Pancreas (tissue), 10 donors: ENCODE results near the gene ARTN. TPM values are rescaled to one million over a fixed set of nuclear protein-coding genes. Genes with fewer than 3 reads are reported as not detected.

Experiments used
- ATAC-seq, 4 donors: fragments of 200-7000 bp; cut with Tn5 transposase; one replicate each; pipeline versions ENCODE4 v1.8.0 to v1.9.1; 2020; ENCODE audit warnings: mild to moderate bottlenecking in 4 of 4, moderate library complexity in 4 of 4
- DNase-seq, 6 donors: peaks; one replicate each; pipeline ENCODE4 v3.0.0-alpha.2; 2020
- FAIRE-seq: peaks from 2 replicates; lab custom pipeline; 2012; peaks lifted over from hg19 to GRCh38; lab: Jason Lieb, UNC
- H3K27ac ChIP-seq, 4 donors: fragments of 200-600 bp; sonication (generic); 1 replicate in 3 of 4; 2 replicates in 1 of 4; pipeline versions ENCODE4 v1.5.0 to v1.8.0; 2020
- H3K27me3 ChIP-seq, 4 donors: fragments of 200-600 bp; one replicate each; pipeline ENCODE4 v1.8.0; 2021
- H3K36me3 ChIP-seq, 3 donors: fragments of 200-600 bp; sonication (generic) in 1 of 3; one replicate each; pipeline versions ENCODE4 v1.5.0 to v1.8.0; 2020 to 2021
- H3K4me1 ChIP-seq, 3 donors: fragments of 200-600 bp; one replicate each; pipeline ENCODE4 v1.8.0; 2021
- H3K4me3 ChIP-seq, 4 donors: fragments of 200-600 bp; sonication (generic) in 2 of 4; one replicate each; pipeline versions ENCODE4 v1.5.0 to v1.8.0; 2020 to 2021
- H3K9me3 ChIP-seq, 4 donors: fragments of 200-600 bp; one replicate each; pipeline ENCODE4 v1.8.0; 2021
- WGBS, 2 donors: extraction: QIAGEN DNeasy Blood & Tissue Kit; methylation state at CpG; one replicate each; pipeline ENCODE4 v1.1.7; 2013; 5-methylcytosine and 5-hydroxymethylcytosine counted together
- intact Hi-C, 3 donors: fragments of 100-400 bp; cut with DNase I; formaldehyde crosslinking; loops; one replicate each; pipeline versions ENCODE4 v1.11.1 to v1.14.2; 2022
- polyA plus RNA-seq, 2 donors: library from polyadenylated mRNA; stranded (reverse); fragments of 200-250 nt; gene quantifications; one replicate each; pipeline ENCODE4 v1.2.3, GENCODE V29; 2013
- total RNA-seq, 6 donors: library from RNA; stranded (reverse); fragmentation: NEBNext Ultra II Directional in 4 of 6; extraction: Animal tissue kit (Norgen Biotek cat#: 25700) in 4 of 6; gene quantifications; one replicate each; pipeline versions ENCODE4 v1.2.1 to v1.2.4, GENCODE V29; 2021 to 2023
- TF ChIP-seq, protein P1 (sequence below), 4 donors: fragments of 200-600 bp; sonication (generic) in 3 of 4; IDR thresholded peaks; one replicate each; pipeline versions ENCODE4 v1.5.0 to v1.8.0; 2021; ENCODE audit warnings: antibody characterized with exemption in 4 of 4
- donor health status: healthy with polysubstance abuse.
- donor health status: DM: no; HTN: no; CAD: no; lungs with moderate emphysema.
- donor health status: DM: no; HTN: no; CAD: no.
- donor health status: control.
- donor health status: control.
- donor health status: Bipolar disorder and iron deficiency.
- donor health status: DM: yes; HTN: yes; CAD: no.
- donor health status: DM: no; HTN: no; CAD: no.
- donor health status: DM: no; HTN: no; CAD: no.
- donor health status: DM: yes; HTN: yes; CAD: no.

Gene ARTN
- total and polyA plus RNA-seq, 8 donors = 0.87 to 3.2 (median 1.2) TPM

DNA sequence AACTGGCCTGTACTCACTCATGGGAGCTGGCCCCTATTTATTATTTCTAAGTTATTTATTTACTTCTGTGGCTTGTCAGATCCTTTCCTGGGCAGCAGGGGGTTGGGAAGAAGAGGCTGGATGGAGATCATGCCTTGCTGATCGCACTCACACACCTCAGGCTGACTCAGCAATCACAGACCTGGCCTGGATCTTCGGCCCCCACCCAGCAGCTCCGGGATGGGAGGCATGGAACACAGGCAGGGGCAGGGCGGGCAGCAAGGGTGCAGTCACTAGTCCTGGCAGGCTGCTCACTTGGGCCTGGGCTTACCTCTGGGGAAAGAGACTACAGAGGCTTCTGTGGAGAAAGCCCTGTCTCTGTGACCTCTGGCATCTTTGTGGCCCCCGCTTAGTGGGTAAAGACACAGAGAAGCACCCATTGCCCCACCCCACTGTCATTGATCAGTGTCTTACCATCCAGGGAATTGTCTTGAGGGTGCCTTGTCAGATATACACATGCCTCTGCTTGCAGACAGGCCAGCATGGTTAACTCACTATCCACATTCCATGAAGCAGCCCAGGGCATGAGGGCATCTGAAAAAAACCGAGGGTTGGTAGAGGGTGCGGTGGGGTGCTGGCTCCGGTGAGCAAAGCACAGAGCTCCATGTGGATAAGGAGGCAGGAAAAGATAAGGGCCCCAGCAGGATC lies 3.7 kb downstream of the ARTN start:
- TF ChIP-seq, protein P1, sequence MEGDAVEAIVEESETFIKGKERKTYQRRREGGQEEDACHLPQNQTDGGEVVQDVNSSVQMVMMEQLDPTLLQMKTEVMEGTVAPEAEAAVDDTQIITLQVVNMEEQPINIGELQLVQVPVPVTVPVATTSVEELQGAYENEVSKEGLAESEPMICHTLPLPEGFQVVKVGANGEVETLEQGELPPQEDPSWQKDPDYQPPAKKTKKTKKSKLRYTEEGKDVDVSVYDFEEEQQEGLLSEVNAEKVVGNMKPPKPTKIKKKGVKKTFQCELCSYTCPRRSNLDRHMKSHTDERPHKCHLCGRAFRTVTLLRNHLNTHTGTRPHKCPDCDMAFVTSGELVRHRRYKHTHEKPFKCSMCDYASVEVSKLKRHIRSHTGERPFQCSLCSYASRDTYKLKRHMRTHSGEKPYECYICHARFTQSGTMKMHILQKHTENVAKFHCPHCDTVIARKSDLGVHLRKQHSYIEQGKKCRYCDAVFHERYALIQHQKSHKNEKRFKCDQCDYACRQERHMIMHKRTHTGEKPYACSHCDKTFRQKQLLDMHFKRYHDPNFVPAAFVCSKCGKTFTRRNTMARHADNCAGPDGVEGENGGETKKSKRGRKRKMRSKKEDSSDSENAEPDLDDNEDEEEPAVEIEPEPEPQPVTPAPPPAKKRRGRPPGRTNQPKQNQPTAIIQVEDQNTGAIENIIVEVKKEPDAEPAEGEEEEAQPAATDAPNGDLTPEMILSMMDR (IDR thresholded peaks at IDR 0.05) = no peak
- no peaks in the 10 kb centered on the region for H3K9me3 ChIP-seq
- H3K27ac ChIP-seq = peak overlapping the region in 1 of 4 donors; percentile 55
- H3K27me3 ChIP-seq = no peaks in the 10 kb centered on the region
- ATAC-seq (no peak), DNase-seq (no peak), FAIRE-seq (no peak)
- intact Hi-C loops = loop anchor here in 2 of 3 donors (10.0 kb wide), 2 partner anchors 173 to 183 kb away; no protein-coding TSS in a partner anchor
- 65 to 74% methylated on average over 8 of the region's 8 CpGs for WGBS, 2 donors
- no peaks in the 10 kb centered on the region for H3K36me3 ChIP-seq
- peak overlapping the region in 2 of 4 donors; percentile 59 to 63 for H3K4me3 ChIP-seq
- peaks cover 6 to 9% (median 8%) of the 10 kb centered on the region in 3 donors for H3K4me1 ChIP-seq

- WGBS, 2 donors = 85 to 87% methylated on average over 10 of the region's 10 CpGs
- DNase-seq (no peak), FAIRE-seq (no peak), ATAC-seq (no peak)
- H3K9me3 ChIP-seq = no peaks in the 10 kb centered on the region
- H3K36me3 ChIP-seq = no peaks in the 10 kb centered on the region
- H3K27me3 ChIP-seq = no peaks in the 10 kb centered on the region
- TF ChIP-seq, protein P1 (IDR thresholded peaks at IDR 0.05) = no peak
- no peak overlapping the region for H3K4me3 ChIP-seq
- H3K4me1 ChIP-seq = peaks cover 6 to 9% (median 8%) of the 10 kb centered on the region in 3 donors
- no peak overlapping the region for H3K27ac ChIP-seq
- intact Hi-C loops = loop anchor here in 2 of 3 donors (10.0 kb wide), 2 partner anchors 174 to 184 kb away; no protein-coding TSS in a partner anchor
Measured at GRCh38 chr1:43938383-43938782, 4.8 kb downstream of the ARTN start.

DNA sequence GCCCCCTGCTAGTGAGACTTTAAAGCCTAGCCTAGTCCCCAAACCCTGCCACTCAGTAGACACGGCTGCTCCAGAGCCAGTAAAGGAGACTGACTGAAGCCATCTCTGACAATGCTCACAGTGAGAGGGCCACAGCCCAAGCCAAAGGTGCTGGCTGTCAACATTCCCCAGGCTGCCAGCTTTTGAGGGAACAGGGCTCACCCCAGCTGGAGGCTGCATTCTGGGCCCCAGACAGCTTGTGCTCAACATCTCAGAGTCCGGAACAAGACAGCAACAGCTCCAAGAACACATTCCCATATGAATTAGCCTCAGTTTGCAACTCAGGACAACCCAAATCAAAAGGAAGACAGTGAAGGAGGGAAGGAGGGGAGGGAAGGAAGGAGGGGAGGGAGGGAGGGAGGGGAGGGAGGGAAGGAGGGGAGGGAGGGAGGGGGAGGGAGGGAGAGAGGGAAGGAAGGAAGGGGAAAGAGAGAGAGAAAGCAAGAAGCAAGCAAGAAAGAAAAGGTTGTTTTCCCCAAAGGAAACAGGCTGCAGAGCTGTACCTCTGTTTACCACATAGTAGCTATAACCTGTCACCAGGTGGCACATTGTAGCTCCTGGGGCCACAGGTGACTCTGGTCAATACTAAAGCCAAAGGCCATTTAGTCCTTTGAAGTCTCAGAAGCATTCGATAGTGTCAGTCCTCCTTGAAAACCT lies 5.4 kb downstream of the ARTN start:
- DNase-seq = no peak
- Histone ChIP-seq H3K36me3 (no peaks in the 10 kb centered on the region), H3K27ac (no peak overlapping the region), H3K4me3 (no peak overlapping the region), H3K4me1 (peaks cover 6 to 9% (median 8%) of the 10 kb centered on the region in 3 donors), H3K27me3 (no peaks in the 10 kb centered on the region), H3K9me3 (no peaks in the 10 kb centered on the region)
- FAIRE-seq = no peak
- 74 to 76% methylated on average over 3 of the region's 3 CpGs for WGBS, 2 donors
- TF ChIP-seq, protein P1 (IDR thresholded peaks at IDR 0.05) = no peak
- ATAC-seq = no peak
- intact Hi-C loops = loop anchor here in 2 of 3 donors (10.0 kb wide), 2 partner anchors 174 to 184 kb away; no protein-coding TSS in a partner anchor

DNA sequence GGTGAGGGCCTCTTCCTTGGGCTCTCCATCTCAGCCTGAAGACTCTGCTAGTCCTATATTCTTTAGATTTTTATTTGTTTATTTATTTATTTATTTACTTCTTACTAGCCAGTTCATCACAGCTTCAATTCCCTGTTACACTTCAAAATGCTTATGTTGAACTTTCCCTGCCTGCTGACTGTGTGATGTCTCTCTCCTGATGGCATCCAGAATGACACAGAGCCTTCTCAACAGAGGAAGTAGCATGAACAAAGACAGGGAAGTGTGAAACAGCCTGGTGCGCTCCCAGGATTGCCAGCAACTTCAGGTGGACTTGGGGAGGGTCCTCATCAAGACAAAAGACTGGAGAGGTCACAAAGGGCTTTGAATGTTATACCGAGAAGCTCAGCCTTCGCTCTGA lies 8.8 kb downstream of the ARTN start:
- intact Hi-C loops = no loop called here
- FAIRE-seq (no peak), ATAC-seq (no peak), DNase-seq (no peak)
- TF ChIP-seq, protein P1 (IDR thresholded peaks at IDR 0.05) = no peak
- no peak overlapping the region for H3K27ac ChIP-seq
- H3K36me3 ChIP-seq = no peaks in the 10 kb centered on the region
- WGBS, 2 donors = 92 to 93% methylated on average over 3 of the region's 3 CpGs
- H3K4me1 ChIP-seq = peaks cover 4 to 16% (median 11%) of the 10 kb centered on the region in 3 donors
- H3K9me3 ChIP-seq = no peaks in the 10 kb centered on the region
- no peaks in the 10 kb centered on the region for H3K27me3 ChIP-seq
- H3K4me3 ChIP-seq = no peak overlapping the region
